ENCODE results near the gene ICE1.
"Not testable (repeated sequence)": the region's sequence is repeated elsewhere in the genome, so short reads cannot be mapped to it uniquely, and the experiment has no call there.

ICE1 gene, protein sequence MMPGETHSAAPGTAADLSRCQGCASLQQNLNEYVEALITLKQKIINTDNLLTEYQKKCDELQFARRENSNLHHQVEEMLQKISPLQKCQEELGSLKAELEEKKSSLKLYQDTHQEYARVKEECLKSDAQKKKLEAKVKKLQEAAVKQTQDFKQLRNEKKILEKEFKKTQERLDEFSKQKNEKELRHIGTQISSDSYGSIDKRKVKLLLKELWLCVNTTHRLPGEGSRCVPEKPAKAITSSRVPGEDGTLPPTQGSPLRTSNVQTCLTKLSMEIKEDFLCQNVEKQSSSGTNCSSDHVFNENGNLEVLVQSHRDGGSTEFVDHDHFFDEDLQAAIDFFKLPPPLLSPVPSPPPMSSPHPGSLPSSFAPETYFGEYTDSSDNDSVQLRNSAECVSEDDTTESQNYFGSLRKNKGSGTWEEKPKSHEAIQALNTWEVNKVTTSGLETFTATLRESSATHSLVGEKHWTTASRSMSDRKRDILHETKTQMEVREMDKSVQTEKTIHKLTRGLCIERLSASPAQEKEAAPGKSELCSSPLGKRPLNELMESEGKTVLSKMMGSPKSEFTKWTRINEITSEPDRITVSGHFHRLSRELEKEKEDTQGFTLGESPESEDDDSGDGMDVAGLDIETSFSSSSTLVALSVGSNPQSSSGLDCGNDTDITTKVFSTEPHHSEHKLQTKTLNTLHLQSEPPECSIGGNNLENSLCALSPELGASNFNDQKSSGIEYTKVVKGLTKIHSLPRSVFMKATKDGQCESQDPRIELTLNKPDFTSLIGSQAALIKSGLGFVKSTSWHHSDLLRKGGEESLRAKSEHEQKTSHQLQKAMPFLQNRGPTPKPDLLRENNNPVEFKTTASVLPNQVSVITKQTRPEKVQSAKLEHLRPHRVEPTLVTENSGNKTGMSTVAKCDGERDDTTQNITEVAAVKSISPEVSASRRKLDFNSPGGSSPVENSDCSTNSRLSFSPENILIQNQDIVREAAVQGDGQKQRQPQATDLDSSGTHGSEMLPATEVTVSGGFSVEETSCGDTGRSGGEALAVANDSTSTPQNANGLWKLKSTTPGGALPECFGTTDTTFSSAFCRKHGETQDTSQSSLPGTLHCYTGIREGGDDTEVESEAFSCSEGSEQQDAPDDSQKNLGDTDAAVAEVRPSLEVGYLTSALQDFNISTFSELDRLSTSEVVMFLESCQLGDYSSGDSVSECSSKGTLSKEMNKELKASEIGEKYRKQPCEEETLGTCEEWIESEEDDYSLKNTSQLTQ (N-terminal part only)

DNA sequence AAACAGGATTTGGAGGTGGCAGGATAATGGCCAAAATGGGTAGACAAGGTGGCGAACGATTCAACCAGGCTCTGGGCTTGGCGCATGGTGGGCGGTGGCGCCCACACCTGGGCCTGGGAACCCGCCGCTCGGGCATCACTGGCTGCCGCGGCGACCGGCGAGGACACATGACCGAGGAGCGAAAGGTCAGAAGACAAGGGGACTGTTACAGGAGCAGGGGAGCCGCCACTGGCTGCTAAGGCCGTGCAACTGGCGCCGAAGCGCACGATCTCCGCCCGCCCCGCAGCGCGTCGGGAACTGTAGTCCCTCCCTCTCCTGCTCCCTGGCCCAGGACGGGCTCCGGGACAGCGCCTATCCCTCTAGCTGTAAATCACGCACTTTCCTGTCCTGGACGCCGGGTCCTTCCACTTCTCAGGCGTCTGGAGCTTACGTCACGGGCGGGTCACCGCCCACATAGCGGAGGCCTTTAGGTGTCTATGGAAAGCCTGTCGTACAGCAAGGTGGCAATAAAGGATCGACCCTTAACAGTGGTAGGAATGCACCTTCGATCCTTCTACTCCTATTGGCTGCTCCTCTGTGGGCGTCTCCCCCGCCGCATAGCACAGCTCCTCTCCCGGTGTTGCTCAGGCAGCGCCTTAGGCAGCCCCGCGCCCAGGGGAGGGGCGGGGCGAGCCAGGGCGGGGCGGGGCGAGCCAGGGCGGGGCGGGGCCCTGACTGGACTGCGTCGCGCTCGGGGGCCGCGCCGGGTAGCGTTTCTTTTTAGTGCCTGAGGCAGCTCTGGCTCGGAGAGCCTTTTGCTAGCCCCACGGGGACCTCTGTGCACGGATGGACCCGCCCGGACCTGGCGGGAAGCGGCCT is at the start of gene ICE1:
TSS of gene ICE1 (plus strand) at position 717 of the 858 bp plus-strand sequence. CDS start 239 bp downstream, outside the sequence.
- peak; percentile 97 for DNase-seq

DNA sequence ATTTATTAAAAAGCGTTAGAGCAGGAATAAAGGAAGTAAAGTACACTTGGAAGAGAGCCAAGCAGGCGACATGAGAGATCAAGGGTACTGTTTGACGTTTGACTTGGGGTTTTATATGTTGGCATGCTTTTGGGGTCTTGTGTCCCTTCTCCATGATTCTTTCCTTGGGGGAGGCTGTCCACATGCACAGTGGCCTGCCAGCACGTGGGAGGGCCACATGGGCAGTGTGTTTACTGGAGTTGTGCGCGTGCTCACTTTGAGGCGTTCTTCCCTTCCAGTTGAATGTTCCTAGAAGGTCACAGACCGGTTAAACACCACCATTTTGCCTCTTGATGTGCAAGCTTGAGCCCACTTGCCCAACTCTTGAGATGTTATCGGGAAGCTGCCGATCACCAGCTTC is 49.5 kb upstream of the ICE1 start:
- DNase-seq = no peak

DNA sequence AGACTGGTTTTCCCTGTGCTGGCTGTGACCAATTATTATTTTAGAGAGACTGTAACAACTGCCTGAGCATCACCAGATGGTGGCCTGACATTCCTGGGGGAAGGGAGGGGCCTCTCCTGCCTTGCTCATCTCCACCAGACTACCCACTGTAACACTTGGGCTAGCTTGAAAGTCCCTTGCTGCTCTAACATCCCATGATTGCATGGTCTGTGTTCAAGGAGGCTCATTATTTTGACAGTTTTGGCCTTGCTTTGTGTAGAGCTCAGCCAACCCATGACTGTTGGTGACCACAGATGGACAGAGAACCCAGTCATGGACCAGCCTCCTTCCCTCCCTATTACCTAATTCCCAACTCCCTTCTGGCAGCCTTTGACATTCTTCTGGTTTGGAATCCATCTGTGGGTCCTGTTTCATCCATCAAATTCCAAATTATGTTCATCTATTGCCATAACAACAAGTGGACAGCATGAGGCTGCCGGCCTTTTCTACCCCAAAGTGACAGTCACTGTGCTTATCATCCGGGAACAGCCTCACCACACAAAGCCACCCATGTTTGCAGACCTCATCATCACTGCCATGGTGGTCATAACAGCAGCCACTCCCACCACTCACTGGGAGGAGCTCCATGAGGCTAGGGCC is 49.0 kb upstream of the ICE1 start:
- no peak for DNase-seq

DNA sequence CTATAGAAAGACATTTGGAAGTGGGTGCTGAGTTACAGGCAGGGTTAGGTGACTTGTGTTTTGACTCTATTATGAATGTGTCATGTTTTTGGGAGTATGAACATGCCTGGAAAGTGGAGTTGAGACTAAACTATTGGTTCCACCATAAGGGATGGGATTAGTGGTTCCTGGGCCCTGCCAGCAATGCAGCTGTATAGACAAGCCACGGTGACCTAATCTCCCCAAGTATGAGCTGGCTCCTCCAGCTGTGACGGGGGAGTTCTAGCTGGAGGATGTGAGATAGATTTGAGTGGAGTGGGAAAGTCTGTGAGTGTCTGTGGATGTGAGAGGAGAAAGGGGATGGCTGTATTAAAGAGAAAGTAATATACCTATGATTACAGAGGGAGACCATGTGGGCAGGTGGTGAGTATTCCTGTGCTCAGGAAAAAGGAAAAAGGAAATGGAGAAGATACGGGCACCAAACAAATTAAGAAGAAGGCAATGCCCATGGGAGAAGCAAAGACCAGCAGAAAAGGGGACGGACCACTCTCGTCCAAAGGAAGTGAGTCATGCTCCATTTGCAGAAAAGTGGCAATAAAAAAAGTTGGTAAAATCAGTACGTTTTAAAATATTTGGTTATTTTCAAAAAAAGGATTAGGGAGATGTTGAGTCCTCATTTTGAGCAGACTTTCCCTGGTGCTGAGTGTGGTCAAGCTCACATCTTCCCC is 48.3 kb upstream of the ICE1 start:
- DNase-seq = no peak

DNA sequence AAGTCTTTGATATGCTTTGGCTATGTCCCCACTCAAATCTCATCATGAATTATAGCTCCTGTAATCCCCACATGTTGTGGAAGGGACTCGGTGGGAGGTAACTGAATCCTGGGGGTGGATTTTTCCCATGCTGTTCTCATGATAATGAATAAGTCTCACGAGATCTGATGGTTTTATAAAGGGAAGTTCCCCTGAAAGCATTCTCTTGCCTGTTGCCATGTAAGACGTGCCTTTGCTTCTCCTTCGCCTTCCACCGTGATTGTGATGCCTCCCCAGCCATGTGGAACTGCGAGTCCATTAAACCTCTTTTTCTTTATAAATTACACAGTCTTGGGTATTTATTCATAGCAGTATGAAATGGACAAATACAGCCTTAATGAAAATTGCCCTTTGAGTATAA is 44.7 kb upstream of the ICE1 start:
- DNase-seq = no peak

DNA sequence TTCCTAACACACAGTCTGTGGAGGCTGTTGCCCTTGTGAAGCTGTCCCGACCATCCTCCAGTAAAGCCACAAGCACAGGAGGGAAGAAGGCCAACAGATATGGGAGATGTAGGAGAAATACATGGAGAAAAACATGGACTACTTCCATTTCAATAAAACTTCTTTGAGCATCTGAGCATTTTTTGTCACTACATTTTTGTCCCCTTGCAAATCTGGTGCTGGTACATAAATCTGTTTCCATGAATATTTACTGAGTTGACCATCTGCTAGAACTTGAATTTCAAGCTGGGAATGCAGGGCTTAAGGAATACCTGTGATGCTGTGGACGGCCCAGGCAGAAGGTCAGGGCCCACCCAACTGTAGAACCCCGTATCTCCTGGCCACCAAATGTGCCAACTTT is 43.9 kb upstream of the ICE1 start:
- DNase-seq = no peak

DNA sequence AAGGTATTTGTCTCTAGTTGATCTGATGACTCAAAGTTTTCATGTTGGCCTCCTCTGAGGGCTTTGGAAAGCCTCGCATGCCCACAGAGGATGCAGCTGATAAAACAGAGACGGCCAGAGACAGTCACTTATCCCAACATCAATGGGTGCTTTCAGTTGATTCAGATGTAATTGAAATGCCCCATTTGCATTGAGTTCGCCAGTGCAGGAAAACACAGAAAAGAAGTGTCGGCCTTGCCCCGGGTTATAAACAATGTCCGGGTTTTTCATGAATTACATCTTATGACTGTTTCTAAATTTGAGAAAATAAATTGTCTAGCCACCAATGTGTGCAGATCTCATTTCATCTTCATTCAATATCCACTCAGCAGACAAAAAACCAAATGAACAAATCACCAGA is 42.2 kb upstream of the ICE1 start:
- no peak for DNase-seq

DNA sequence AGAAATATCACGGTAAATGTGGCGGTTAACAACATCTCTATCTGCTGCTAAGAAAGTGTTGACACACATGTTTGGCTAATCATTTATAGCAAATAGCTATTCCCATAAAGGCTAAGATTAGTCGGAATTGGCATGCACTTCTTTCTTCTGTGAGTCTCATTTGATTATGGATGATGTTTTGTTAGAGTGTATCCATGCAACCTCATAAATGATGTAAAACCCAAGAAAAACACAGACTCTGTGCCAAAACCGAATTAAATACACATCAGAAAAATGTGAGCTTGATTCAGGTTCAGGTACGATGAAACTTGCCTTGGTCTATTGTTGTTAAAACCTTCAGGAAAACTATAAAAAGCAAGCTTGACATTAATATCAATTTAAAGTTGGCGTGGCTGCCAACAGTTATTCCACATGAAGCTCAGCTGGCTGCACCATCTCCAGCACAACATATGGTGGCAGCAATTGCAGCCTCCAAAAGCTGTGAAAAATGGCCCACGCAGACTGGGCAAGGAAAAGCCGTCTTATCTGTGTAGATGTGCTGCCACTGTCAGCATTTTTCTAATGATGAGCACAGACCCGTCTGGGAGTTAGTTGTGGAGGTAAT is 41.1 kb upstream of the ICE1 start:
- no peak for DNase-seq

DNA sequence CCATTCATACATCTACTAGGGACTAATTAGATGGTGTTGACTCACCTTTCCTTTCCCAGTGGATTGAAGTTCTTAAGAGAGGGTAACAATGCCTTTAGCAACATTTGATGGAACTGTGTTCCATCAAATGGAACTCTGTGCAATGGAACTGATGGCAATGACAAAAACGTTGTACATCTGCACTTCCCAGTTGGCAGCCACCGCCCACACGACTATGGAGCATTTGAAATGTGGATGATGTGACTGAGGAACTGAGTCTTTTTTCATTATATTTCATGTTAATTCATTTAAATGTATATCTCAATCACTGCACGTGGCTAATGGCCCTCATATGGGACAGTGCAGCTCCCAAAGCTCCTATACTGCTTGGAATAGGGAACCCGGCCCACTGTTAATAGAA is 39.0 kb upstream of the ICE1 start:
- no peak for DNase-seq

DNA sequence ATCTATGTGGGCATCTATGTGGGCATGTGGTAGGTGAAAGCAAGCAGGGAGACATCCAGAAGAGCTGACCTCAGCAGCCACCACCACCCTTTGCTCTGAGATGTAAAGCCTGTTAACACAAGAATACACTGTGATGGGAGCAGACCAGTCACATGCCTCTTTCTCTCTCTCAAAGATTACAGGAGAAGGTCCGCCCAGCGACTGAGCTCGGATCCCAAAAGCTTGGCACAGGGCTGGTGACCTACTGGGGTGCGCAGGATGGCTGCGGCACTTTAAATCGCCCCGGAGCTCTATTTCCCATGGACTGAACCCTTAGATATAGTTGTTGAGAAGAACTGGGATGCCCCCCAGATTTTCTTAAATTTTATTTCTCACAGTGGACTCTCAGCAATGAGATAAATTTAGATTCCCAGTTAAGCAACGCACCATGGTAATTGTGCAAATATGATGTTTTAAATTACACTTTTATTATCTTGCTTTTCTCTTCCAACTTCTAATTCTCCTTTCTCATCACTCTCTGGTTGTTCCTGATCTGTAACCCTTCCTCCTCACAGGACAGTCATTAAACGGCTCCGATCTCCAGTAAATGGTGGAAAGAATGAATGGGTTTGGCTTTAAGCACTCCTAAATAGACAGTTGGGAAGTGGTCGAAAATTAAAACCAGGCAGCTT is 37.7 kb upstream of the ICE1 start:
- no peak for DNase-seq

DNA sequence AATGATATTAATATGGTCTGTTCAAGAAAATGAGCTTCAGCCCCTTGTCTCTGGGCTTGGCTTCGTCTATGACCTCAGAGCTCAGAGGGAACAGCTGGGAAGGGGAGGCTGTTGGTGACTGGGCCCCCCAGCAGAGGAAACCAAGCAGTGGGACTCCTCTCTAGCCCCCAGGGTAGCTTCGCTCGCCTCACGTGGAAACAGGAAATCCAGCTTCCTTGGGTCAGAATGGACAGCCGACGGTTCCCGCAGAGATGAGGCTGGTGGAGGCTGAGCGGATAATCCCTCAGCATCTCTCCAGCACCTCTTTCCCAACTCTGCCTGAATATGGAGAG is 37.2 kb upstream of the ICE1 start:
- DNase-seq = peak; percentile 60

DNA sequence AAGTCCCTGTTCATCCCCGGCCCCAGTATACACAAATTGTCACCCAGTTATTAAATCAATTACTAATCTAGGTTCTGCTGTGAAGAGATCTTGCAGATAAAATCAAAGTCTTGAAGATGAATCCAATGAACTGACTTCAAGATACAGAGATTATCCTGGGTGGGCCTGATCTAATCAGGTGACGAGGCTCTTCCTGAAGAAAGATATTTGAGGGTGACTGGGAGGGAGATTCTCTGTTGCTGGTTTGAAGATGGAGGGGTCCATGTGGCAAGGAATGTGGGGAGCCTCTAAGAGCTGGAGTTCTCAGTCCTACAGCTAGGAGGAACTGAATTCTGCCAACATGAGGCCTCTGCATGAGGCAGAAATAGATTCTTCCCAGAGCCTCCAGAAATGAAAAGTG is 36.1 kb upstream of the ICE1 start:
- no peak for DNase-seq

DNA sequence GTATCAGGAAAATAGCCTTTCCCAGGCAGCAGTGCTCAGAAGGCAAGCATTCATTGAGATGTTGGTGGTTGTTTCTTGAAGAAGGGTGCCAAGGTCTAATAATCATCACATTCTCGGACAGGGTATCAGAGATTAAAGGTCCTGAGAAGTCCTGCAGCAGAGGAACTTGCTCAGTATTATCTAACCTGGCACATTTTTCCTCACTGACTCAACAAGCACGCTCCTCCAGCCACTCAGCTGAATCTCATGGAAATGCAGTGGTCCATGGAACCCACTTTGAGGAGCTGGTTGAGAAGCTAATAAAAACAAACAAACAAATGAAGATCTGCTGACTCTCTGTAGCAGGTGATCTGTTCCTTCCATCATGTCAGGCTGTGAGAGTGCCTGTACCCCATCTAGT is 35.3 kb upstream of the ICE1 start:
- no peak for DNase-seq

DNA sequence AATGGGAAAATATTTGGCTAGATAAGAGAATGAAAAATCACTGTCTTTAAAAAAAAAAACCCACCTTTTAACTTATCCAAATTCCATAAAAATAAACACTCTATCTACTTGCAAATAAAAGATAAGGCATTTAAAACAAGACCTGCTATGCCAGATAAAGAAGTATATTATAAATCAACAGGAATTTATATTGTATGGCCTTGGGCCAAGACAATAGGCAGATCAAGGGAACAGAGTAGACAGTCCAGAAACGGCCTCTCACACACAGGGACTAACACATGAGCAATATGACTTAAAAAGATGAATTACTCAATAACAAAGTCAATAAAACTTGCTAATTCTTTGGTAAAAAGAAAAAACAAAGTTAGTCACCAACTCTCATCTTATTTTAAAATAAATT is 34.7 kb upstream of the ICE1 start:
- DNase-seq = no peak

DNA sequence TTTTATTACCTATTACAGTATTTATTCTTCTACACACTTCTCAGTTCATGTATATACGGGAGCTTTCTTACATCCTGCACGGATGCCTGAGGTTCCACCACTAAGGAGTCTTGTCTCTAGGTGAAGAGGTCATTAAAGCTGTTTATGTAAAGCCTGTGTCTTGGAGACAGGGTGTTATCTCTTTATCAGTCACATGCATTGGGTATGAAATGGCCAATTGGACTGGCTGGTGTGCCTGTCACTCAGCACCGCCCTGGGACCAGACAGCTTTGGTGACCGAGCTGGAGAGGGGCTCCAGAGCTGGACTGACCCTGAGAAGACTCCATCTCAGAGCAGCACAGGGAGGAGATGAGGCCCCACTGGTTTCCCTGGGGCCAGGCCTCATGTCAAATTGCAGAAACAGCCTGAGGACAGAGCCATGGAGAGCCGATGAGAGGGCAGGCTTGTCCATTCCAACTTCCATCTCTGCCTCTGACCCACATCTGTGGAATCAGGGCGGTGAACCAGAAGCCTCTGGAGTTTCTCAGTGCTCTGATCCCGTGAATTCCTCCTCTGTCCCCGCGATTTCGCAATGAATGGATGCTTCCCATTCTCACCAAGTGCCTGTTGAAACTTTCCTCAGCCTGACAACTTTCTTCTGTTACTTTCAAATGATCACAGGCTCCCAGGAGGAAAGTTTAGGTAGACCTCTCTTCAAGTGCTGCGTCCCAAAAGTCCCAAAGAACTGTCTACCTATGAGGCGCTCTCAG is 32.2 kb upstream of the ICE1 start:
- DNase-seq = not testable (repeated sequence)

DNA sequence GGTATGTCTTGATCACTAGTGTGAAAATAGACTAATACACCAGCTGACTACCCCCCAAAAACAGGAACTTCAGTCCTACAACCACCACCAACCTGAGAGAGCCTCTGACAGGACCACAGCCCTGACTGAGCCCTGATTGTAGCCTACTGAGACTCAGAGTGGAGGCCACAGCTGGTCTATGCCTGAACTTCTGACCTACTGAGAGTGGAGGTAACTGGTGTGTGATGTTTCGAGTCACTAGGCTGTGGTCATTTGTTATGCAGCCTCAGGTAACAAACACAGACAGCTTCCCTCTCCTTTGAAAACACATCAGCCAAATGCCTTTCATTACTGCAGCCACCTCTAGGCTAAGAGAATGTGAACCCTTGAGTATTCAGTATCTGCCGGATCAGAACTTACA is 30.0 kb upstream of the ICE1 start:
- DNase-seq = not testable (repeated sequence)

DNA sequence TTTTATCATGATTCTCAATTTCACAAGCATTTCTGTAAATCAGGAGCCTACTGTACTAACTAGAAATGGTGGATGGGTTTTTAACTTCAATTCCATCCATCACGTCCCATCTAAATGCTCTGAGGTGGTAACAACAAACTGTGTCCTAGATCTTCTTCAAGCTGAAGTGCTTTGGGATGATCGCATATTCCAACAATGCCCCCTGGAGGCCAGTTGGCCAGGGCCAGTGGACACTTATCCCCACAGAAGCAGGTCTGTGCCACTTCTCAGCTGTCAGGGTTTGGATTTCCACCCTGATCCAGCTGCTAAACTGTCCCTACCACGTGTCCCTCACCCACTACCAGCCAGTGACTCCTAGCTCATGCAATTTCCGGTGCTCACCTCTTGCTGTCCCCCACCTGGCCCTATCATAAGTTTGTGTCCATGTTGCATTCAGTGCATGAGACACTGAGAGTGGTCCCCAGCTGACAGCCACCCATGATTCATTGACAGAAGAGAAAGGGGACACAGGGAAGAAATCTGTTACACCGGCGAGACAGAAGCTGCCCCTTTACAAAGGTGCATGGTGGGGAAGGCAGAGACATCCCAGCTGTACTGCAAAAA is 28.0 kb upstream of the ICE1 start:
- DNase-seq = peak; percentile 70

DNA sequence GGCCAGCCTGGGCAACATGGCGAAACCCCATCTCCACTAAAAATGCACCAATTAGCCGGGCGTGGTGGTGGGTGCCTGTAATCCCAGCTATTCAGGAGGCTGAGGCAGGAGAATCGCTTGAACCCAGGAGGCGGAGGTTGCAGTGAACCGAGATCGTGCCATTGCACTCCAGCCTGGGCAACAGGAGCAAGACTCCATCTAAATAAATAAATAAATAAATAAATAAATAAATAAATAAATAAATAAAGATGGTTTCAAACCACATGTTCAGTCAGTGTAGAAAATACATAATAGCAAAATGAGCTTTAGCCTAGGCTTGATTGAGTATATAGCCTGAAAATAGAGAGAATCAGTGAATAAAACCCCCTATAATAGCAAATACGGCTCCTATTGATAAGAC is 27.4 kb upstream of the ICE1 start:
- not testable (repeated sequence) for DNase-seq

DNA sequence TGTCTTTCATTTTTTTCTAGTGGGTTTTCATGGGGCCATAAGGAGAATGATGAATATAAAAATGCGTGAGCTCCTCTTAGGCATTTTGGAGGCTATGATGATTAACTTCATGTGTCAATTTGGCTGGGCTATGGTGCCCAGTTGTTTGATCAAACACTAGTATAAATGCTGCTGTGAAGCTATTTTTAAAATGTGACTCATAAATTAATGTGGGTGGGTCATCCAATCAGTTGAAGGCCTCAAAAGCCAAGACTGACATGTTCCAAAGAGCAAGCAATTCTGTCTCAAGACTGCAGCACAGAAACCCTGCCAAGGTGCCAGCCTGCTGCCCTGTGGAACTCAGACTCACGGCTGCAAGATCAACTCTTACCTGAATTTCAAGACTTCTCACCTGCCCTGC is 24.4 kb upstream of the ICE1 start:
- DNase-seq = no peak

Measured in right forelimb (tissue), 1 donor.